Body of pancreas (tissue), 4 donors: ENCODE measurements around the gene ARID1B. TPM values are rescaled to one million over a fixed set of nuclear protein-coding genes. Genes with fewer than 3 reads are reported as not detected.

Experiments
- ATAC-seq: fragments of 150-250 bp; one replicate; pipeline ENCODE4 v1.9.1; 2016
- DNase-seq, 4 donors: peaks; one replicate each; pipeline ENCODE4 v3.0.0-alpha.2; 2019
- H3K27ac ChIP-seq, 4 donors: fragments of 200-600 bp; sonication (generic); 1 replicate in 3 of 4; 2 replicates in 1 of 4; pipeline versions ENCODE4 v1.5.1 to v1.6.1; 2016 to 2019; ENCODE audit warnings: mild to moderate bottlenecking in 1 of 4, mixed read lengths in 1 of 4, moderate library complexity in 1 of 4
- H3K27me3 ChIP-seq, 2 donors: fragments of 200-600 bp; sonication (generic); one replicate each; pipeline ENCODE4 v1.6.0; 2016; ENCODE audit warnings: mild to moderate bottlenecking in 1 of 2
- H3K36me3 ChIP-seq, 2 donors: fragments of 200-600 bp; sonication (generic); replicated peaks in 1 of 2; 2 replicates each; pipeline ENCODE4 v1.5.1; 2016; ENCODE audit warnings: low read depth in 2 of 2; ENCODE audit not compliant: insufficient read depth in 1 of 2
- H3K4me1 ChIP-seq: fragments of 200-600 bp; sonication (generic); one replicate; pipeline ENCODE4 v1.6.0; 2016
- H3K4me3 ChIP-seq, 2 donors: fragments of 200-600 bp; sonication (generic); 1 replicate in 1 of 2; 2 replicates in 1 of 2; pipeline ENCODE4 v1.5.1; 2016 to 2019
- H3K9me3 ChIP-seq, 3 donors: fragments of 200-600 bp; sonication (generic); 1 replicate in 2 of 3; 2 replicates in 1 of 3; pipeline ENCODE4 v1.5.1; 2016
- POLR2A ChIP-seq, 3 donors: fragments of 450-650 bp; IDR thresholded peaks; one replicate each; pipeline ENCODE4 v1.6.1; 2016; ENCODE audit warnings: antibody characterized with exemption in 3 of 3, mild to moderate bottlenecking in 2 of 3
- WGBS, 2 donors: methylation state at CpG; one replicate each; pipeline ENCODE4 v1.1.5; 2017; 5-methylcytosine and 5-hydroxymethylcytosine counted together
- intact Hi-C: fragments of 100-400 bp; cut with DNase I; formaldehyde crosslinking; loops from one replicate; pipeline ENCODE4 v1.15.1; 2023
- total RNA-seq, 2 donors: library from RNA; depleted of rRNA; stranded (reverse); fragments of >200 nt; gene quantifications; one replicate each; pipeline ENCODE4 v1.1.0, GENCODE V29; 2016
- TF ChIP-seq, protein P1 (sequence below), 7 experiments: fragments of 450-650 bp in 4 of 7; fragments of 200-600 bp in 3 of 7; sonication (generic) in 3 of 7; IDR thresholded peaks; one replicate each; pipeline ENCODE4 v1.5.1; 2016 to 2019; ENCODE audit warnings: antibody characterized with exemption in 7 of 7

ARID1B gene
- total RNA-seq, 2 donors from 2014 or later = 71.5 to 85.1 TPM

DNA sequence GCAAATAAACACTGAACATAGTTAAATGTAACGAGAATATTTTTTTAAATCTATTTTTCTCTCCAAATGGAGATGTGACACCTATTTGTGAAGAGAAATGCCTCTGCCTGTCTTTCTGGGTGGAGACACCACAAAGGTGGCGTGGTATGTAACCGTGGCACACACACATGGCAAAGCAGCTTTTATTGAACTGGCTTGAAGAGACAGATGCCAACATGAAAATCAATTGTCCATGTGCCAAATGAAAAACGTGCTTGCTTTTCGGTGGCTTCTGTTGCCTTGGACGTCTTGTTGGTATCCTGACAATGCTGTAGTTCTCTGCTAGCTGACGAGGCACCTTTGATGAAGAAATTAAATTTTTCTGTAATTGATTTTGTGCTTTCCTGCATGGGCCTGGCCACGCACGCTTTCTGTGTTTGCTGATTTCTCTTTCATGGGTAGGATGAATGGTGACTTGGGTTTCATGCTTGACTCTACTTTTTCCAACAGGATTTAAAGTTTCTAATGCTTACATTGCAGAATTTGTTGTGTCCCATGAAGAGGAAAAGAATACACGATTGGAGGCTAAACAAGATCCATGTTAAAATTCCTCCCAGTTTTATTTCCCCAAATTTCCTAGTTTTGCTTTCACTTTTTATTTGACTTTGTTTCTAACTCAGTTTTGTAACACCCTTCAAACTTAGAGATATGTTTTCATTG, 343.5 kb downstream of the ARID1B start:
- Histone ChIP-seq H3K27me3 (no peaks in the 10 kb centered on the region), H3K27ac (no peak overlapping the region), H3K9me3 (no peaks in the 10 kb centered on the region), H3K36me3 (no peaks in the 10 kb centered on the region), H3K4me1 (no peaks in the 10 kb centered on the region), H3K4me3 (no peak overlapping the region)
- WGBS, 2 donors = 63 to 75% methylated on average over 10 of the region's 10 CpGs
- DNase-seq = no peak
- ATAC-seq = no peak
- intact Hi-C loops = no loop called here
- no peak for TF ChIP-seq POLR2A (IDR thresholded peaks at IDR 0.05)
- TF ChIP-seq, protein P1, sequence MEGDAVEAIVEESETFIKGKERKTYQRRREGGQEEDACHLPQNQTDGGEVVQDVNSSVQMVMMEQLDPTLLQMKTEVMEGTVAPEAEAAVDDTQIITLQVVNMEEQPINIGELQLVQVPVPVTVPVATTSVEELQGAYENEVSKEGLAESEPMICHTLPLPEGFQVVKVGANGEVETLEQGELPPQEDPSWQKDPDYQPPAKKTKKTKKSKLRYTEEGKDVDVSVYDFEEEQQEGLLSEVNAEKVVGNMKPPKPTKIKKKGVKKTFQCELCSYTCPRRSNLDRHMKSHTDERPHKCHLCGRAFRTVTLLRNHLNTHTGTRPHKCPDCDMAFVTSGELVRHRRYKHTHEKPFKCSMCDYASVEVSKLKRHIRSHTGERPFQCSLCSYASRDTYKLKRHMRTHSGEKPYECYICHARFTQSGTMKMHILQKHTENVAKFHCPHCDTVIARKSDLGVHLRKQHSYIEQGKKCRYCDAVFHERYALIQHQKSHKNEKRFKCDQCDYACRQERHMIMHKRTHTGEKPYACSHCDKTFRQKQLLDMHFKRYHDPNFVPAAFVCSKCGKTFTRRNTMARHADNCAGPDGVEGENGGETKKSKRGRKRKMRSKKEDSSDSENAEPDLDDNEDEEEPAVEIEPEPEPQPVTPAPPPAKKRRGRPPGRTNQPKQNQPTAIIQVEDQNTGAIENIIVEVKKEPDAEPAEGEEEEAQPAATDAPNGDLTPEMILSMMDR (IDR thresholded peaks at IDR 0.05) = no peak

GRCh38 chr6:157121897-157122296, 344.7 kb downstream of the ARID1B start:
- Histone ChIP-seq H3K9me3 (no peaks in the 10 kb centered on the region), H3K4me1 (no peaks in the 10 kb centered on the region), H3K27me3 (no peaks in the 10 kb centered on the region), H3K4me3 (no peak overlapping the region), H3K36me3 (no peaks in the 10 kb centered on the region), H3K27ac (no peak overlapping the region)
- WGBS, 2 donors = 94 to 95% methylated on average over 6 of the region's 6 CpGs
- intact Hi-C loops = no loop called here
- no peak for TF ChIP-seq POLR2A (IDR thresholded peaks at IDR 0.05)
- TF ChIP-seq, protein P1 (IDR thresholded peaks at IDR 0.05) = no peak
- no peak for DNase-seq
- no peak for ATAC-seq

DNA sequence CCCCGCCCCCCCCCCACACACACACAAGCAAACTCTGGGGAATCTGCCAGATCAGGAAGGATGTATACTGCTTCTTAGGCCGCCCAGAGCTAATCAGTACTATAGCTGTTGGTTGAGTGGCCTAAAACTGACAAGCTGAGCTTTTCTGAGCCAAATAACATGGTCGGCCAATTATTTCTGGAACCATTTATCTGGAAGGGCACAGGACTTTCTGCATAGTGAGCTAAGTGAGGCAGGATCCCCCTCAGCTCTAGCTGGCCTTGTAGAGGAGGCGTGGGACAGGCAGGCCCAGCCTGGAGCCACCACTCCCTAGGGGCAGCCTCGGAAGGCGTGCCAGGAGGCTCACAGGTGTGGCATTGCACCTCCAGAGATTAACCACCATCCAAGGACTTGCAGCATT, 346.1 kb downstream of the ARID1B start:
- TF ChIP-seq POLR2A (IDR thresholded peaks at IDR 0.05) = no peak
- TF ChIP-seq, protein P1 (IDR thresholded peaks at IDR 0.05) = no peak
- WGBS, 2 donors = 85 to 88% methylated on average over 6 of the region's 6 CpGs
- Histone ChIP-seq H3K36me3 (no peaks in the 10 kb centered on the region), H3K27ac (no peak overlapping the region), H3K4me1 (no peaks in the 10 kb centered on the region), H3K9me3 (no peaks in the 10 kb centered on the region), H3K4me3 (no peak overlapping the region), H3K27me3 (no peaks in the 10 kb centered on the region)
- ATAC-seq (no peak), DNase-seq (no peak)
- intact Hi-C loops = no loop called here

DNA sequence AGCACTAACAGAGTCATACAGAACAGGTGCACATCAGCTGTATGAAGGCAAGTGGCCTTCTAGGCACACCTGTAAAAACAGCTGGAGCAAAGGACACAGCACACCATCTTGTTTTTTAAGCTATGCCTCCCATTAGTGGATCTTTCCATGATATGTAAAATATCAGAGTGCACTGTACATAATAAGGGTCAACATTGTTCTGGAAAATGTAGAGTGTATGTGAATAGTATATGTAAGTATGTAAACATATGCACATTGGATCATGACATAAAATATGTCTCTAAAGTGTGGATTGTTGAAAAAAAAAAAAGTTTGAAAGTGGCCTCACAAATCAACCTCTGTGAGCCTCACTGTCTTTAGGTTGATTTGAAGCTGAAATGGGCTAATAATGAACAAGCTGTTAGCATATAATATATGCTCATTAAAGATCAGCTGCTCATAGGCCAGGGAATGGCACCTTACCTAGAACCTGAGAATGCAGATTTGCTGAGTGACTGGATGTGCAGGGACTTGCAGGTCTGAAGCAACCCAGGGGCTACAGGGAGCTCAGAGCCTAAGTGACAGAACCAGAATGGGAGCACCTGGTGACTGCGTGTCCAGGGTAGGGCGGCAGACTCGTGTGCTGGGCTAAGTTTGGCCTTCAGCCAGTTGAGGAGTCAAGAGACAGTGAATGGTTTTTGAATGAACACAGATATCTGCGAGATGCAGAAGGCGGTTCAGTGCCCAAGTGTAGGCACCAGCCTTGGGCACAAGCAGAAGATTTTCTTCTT, 347.5 kb downstream of the ARID1B start:
- Histone ChIP-seq H3K4me1 (no peaks in the 10 kb centered on the region), H3K27ac (no peak overlapping the region), H3K27me3 (no peaks in the 10 kb centered on the region), H3K36me3 (no peaks in the 10 kb centered on the region), H3K4me3 (no peak overlapping the region), H3K9me3 (no peaks in the 10 kb centered on the region)
- WGBS, 2 donors = 83 to 95% methylated on average over 4 to 5 of the region's 5 CpGs
- DNase-seq (no peak), ATAC-seq (no peak)
- TF ChIP-seq POLR2A (IDR thresholded peaks at IDR 0.05) = no peak
- TF ChIP-seq, protein P1 (IDR thresholded peaks at IDR 0.05) = no peak
- intact Hi-C loops = no loop called here
